ENCODE measurements around the gene GEMIN8. TPM values are rescaled to one million over a fixed set of nuclear protein-coding genes. Genes with fewer than 3 reads are reported as not detected.

Gene GEMIN8
- total RNA-seq, 2 experiments from 2014 or later = 10.2 to 11.1 TPM

GRCh38 chrX:14062524-14062923 is 32.8 kb upstream of the GEMIN8 start:
- intact Hi-C loops (cut with DNase I, micrococcal nuclease) = no loop called here
- H3K27me3 Mint-ChIP-seq = peaks cover 7% of the 10 kb centered on the region
- ChIA-PET CTCF (interaction anchor here (1.3 kb wide), 1 partner anchor 14 kb away, joined by 3 read pairs; no protein-coding TSS in a partner anchor), POLR2A (no interaction called here)
- TF ChIP-seq, protein P1, sequence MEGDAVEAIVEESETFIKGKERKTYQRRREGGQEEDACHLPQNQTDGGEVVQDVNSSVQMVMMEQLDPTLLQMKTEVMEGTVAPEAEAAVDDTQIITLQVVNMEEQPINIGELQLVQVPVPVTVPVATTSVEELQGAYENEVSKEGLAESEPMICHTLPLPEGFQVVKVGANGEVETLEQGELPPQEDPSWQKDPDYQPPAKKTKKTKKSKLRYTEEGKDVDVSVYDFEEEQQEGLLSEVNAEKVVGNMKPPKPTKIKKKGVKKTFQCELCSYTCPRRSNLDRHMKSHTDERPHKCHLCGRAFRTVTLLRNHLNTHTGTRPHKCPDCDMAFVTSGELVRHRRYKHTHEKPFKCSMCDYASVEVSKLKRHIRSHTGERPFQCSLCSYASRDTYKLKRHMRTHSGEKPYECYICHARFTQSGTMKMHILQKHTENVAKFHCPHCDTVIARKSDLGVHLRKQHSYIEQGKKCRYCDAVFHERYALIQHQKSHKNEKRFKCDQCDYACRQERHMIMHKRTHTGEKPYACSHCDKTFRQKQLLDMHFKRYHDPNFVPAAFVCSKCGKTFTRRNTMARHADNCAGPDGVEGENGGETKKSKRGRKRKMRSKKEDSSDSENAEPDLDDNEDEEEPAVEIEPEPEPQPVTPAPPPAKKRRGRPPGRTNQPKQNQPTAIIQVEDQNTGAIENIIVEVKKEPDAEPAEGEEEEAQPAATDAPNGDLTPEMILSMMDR (IDR thresholded peaks at IDR 0.05) = no peak
- Histone ChIP-seq H3K27me3 (ENCODE audit: control insufficient read depth in 1 of 2, insufficient read depth in 2 of 2, low read length in 2 of 2) (peaks cover 0 to 7% of the 10 kb centered on the region in 2 experiments), H3K36me3 (ENCODE audit: insufficient read depth, low read length) (no peaks in the 10 kb centered on the region), H3K27ac (ENCODE audit: low read depth in 1 of 2, low read length in 2 of 2) (no peak overlapping the region), H3K4me3 (ENCODE audit: low read length) (no peak overlapping the region), H3K9me3 (ENCODE audit: control insufficient read depth in 1 of 2, insufficient read depth in 1 of 2, low read length in 2 of 2) (peaks cover 0 to 4% of the 10 kb centered on the region in 2 experiments), H3K4me1 (ENCODE audit: insufficient read depth, low read length) (no peaks in the 10 kb centered on the region)
- DNase-seq (no peak), ATAC-seq (ENCODE audit: poor library complexity) (no peak)
- no peak overlapping the region for H3K4me3 Mint-ChIP-seq
- no peaks in the 10 kb centered on the region for H3K4me1 Mint-ChIP-seq (ENCODE audit: low read depth)
- no peaks in the 10 kb centered on the region for H3K9me3 Mint-ChIP-seq
- H3K27ac Mint-ChIP-seq = no peak overlapping the region
- no peaks in the 10 kb centered on the region for H3K36me3 Mint-ChIP-seq (ENCODE audit: low read depth)

DNA sequence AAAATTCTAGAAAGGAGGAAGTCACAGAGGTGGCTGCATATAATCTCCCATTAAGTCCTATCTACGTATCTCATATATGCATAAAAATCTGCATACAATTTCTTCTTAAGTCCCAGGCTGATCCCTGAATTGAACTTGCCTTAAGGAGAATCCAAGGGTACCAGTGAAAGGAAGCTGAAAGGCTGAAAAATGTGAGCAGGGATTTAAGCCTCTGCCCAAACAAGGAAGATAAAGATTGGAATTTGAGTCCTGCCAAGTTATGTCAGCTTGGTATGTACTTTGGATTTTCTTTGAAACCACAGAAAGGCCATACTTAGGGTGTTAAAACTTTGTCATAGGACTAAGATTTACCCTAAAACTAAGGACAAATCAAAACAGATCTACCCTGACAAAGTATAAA is 26.5 kb upstream of the GEMIN8 start:
- Histone ChIP-seq H3K4me3 (ENCODE audit: low read length) (no peak overlapping the region), H3K4me1 (ENCODE audit: insufficient read depth, low read length) (no peaks in the 10 kb centered on the region), H3K27me3 (ENCODE audit: control insufficient read depth in 1 of 2, insufficient read depth in 2 of 2, low read length in 2 of 2) (peaks cover 0 to 3% of the 10 kb centered on the region in 2 experiments), H3K36me3 (ENCODE audit: insufficient read depth, low read length) (no peaks in the 10 kb centered on the region), H3K27ac (ENCODE audit: low read depth in 1 of 2, low read length in 2 of 2) (no peak overlapping the region), H3K9me3 (ENCODE audit: control insufficient read depth in 1 of 2, insufficient read depth in 1 of 2, low read length in 2 of 2) (no peaks in the 10 kb centered on the region)
- Mint-ChIP-seq H3K36me3 (ENCODE audit: low read depth) (no peaks in the 10 kb centered on the region), H3K4me3 (no peak overlapping the region), H3K27me3 (peaks cover 26% of the 10 kb centered on the region), H3K27ac (no peak overlapping the region), H3K9me3 (no peaks in the 10 kb centered on the region), H3K4me1 (ENCODE audit: low read depth) (no peaks in the 10 kb centered on the region)
- ATAC-seq (ENCODE audit: poor library complexity) = no peak
- no peak for DNase-seq
- ChIA-PET POLR2A (no interaction called here), CTCF (no interaction called here)
- TF ChIP-seq, protein P1 (IDR thresholded peaks at IDR 0.05) = no peak
- intact Hi-C loops (cut with DNase I, micrococcal nuclease) = no loop called here

GRCh38 chrX:14051416-14051815 is 21.7 kb upstream of the GEMIN8 start:
- Mint-ChIP-seq H3K4me3 (no peak overlapping the region), H3K27me3 (peaks cover 39% of the 10 kb centered on the region), H3K9me3 (no peaks in the 10 kb centered on the region), H3K36me3 (ENCODE audit: low read depth) (no peaks in the 10 kb centered on the region), H3K27ac (no peak overlapping the region), H3K4me1 (ENCODE audit: low read depth) (no peaks in the 10 kb centered on the region)
- Histone ChIP-seq H3K4me1 (ENCODE audit: insufficient read depth, low read length) (no peaks in the 10 kb centered on the region), H3K27me3 (ENCODE audit: control insufficient read depth in 1 of 2, insufficient read depth in 2 of 2, low read length in 2 of 2) (peaks cover 0 to 10% of the 10 kb centered on the region in 2 experiments), H3K4me3 (ENCODE audit: low read length) (no peak overlapping the region), H3K36me3 (ENCODE audit: insufficient read depth, low read length) (no peaks in the 10 kb centered on the region), H3K27ac (ENCODE audit: low read depth in 1 of 2, low read length in 2 of 2) (no peak overlapping the region), H3K9me3 (ENCODE audit: control insufficient read depth in 1 of 2, insufficient read depth in 1 of 2, low read length in 2 of 2) (no peaks in the 10 kb centered on the region)
- TF ChIP-seq, protein P1 (IDR thresholded peaks at IDR 0.05) = no peak
- ChIA-PET CTCF (no interaction called here), POLR2A (no interaction called here)
- intact Hi-C loops (cut with DNase I, micrococcal nuclease) = no loop called here
- no peak for DNase-seq
- ATAC-seq (ENCODE audit: poor library complexity) = no peak

Measured in CD4-positive, alpha-beta T cell (primary cell).